Type B pancreatic cell (in vitro differentiated cells): Measurements from ENCODE around the gene ZNF677. TPM values are rescaled to one million over a fixed set of nuclear protein-coding genes. Genes with fewer than 3 reads are reported as not detected.
"Not testable (repeated sequence)": the region's sequence is repeated elsewhere in the genome, so short reads cannot be mapped to it uniquely, and the experiment has no call there.

ENCODE experiments used
- DNase-seq: peaks from one replicate; pipeline ENCODE4 v3.0.0; 2021; ENCODE audit warnings: mixed read lengths; ENCODE audit not compliant: unreplicated experiment; ENCODE audit errors: extremely low spot score
- H3K27ac Mint-ChIP-seq: 2 replicates; pipeline ENCODE4 v1.8.0; 2021; ENCODE audit warnings: mild to moderate bottlenecking, mixed read lengths
- H3K27me3 Mint-ChIP-seq: 2 replicates; pipeline ENCODE4 v1.8.0; 2021; ENCODE audit warnings: mixed read lengths
- H3K36me3 Mint-ChIP-seq: 2 replicates; pipeline ENCODE4 v1.8.0; 2021; ENCODE audit warnings: mixed read lengths
- H3K4me1 Mint-ChIP-seq: one replicate; pipeline ENCODE4 v1.8.0; 2021; ENCODE audit warnings: mixed read lengths; ENCODE audit not compliant: unreplicated experiment
- H3K4me3 Mint-ChIP-seq: 2 replicates; pipeline ENCODE4 v1.8.0; 2021; ENCODE audit warnings: mild to moderate bottlenecking, mixed read lengths
- H3K9me3 Mint-ChIP-seq: 2 replicates; pipeline ENCODE4 v1.8.0; 2021; ENCODE audit warnings: mixed read lengths
- CTCF ChIP-seq: fragments of 200-600 bp; sonication (generic); conservative IDR thresholded peaks from 2 replicates; pipeline ENCODE4 v1.5.0; 2021; ENCODE audit warnings: antibody characterized with exemption, mild to moderate bottlenecking
- total RNA-seq: library from RNA; stranded (reverse); gene quantifications from 2 replicates; pipeline ENCODE4 v1.2.1, GENCODE V29; 2021; ENCODE audit warnings: low replicate concordance

Gene ZNF677
- total RNA-seq, 1 donor from 2014 or later, result 47.9 TPM

GRCh38 chr19:53281947-53282346 is 27.3 kb upstream of the ZNF677 start:
- DNase-seq, result not testable (repeated sequence)

GRCh38 chr19:53275480-53275879 is 20.8 kb upstream of the ZNF677 start:
- Mint-ChIP-seq H3K36me3 (no peaks in the 10 kb centered on the region), H3K4me3 (no peak overlapping the region), H3K27me3 (peaks cover 50% of the 10 kb centered on the region), H3K4me1 (no peaks in the 10 kb centered on the region), H3K9me3 (no peaks in the 10 kb centered on the region), H3K27ac (no peak overlapping the region)
- TF ChIP-seq CTCF, result no peak
- DNase-seq, result no peak

More at GRCh38 chr19:53281947-53282346, 27.3 kb upstream of the ZNF677 start:
- H3K36me3 Mint-ChIP-seq, H3K4me3 Mint-ChIP-seq, H3K9me3 Mint-ChIP-seq, H3K4me1 Mint-ChIP-seq, H3K27ac Mint-ChIP-seq: not testable (repeated sequence)
- peak; percentile 27 for TF ChIP-seq CTCF
- H3K27me3 Mint-ChIP-seq, result peaks cover 19% of the 10 kb centered on the region

- H3K36me3 Mint-ChIP-seq, result no peaks in the 10 kb centered on the region
- H3K4me1 Mint-ChIP-seq, result no peaks in the 10 kb centered on the region
- DNase-seq, result no peak
- TF ChIP-seq CTCF, result no peak
- peaks cover 5% of the 10 kb centered on the region for H3K9me3 Mint-ChIP-seq
- no peak overlapping the region for H3K4me3 Mint-ChIP-seq
- peaks cover 34% of the 10 kb centered on the region for H3K27me3 Mint-ChIP-seq
- H3K27ac Mint-ChIP-seq, result no peak overlapping the region
These were observed 17.4 kb upstream of the ZNF677 start for GRCh38 chr19:53272044-53272443.

- not testable (repeated sequence) for H3K36me3 Mint-ChIP-seq, H3K9me3 Mint-ChIP-seq, H3K4me3 Mint-ChIP-seq, DNase-seq, H3K4me1 Mint-ChIP-seq, H3K27ac Mint-ChIP-seq
- H3K27me3 Mint-ChIP-seq, result peaks cover 27% of the 10 kb centered on the region
These were observed 15.2 kb upstream of the ZNF677 start for GRCh38 chr19:53269861-53270260.

- H3K4me1 Mint-ChIP-seq, DNase-seq, H3K4me3 Mint-ChIP-seq, H3K36me3 Mint-ChIP-seq, H3K9me3 Mint-ChIP-seq, H3K27ac Mint-ChIP-seq: not testable (repeated sequence)
- peaks cover 23% of the 10 kb centered on the region for H3K27me3 Mint-ChIP-seq
These were observed 12.9 kb upstream of the ZNF677 start, which contains the start of gene VN1R4 for GRCh38 chr19:53267623-53268022. Gene VN1R4 (minus strand): TSS chr19:53267723. CDS start chr19:53267665, 58 bp downstream.

- not testable (repeated sequence) for H3K4me1 Mint-ChIP-seq, H3K9me3 Mint-ChIP-seq, H3K27ac Mint-ChIP-seq, H3K27me3 Mint-ChIP-seq, DNase-seq
- Mint-ChIP-seq H3K36me3 (peaks cover 14% of the 10 kb centered on the region), H3K4me3 (peak within 1 kb of the TSS; percentile 28)
These were observed 3.2 kb upstream of the ZNF677 start, which contains the start of gene VN1R2 for GRCh38 chr19:53257715-53258342. Gene VN1R2 (plus strand): TSS chr19:53258292. CDS start chr19:53258376, 84 bp downstream.

GRCh38 chr19:53246498-53246897 is 8.2 kb downstream of the ZNF677 start:
- Mint-ChIP-seq H3K36me3 (peaks cover 84% of the 10 kb centered on the region), H3K9me3 (peaks cover 36% of the 10 kb centered on the region), H3K4me3 (no peak overlapping the region)

More at GRCh38 chr19:53246498-53246897, 8.2 kb downstream of the ZNF677 start:
- Mint-ChIP-seq H3K27ac (no peak overlapping the region), H3K4me1 (no peaks in the 10 kb centered on the region), H3K27me3 (no peaks in the 10 kb centered on the region)
- TF ChIP-seq CTCF, result no peak
- no peak for DNase-seq
